Measurements from ENCODE around the gene ONECUT3.

The ONECUT3 gene

DNA sequence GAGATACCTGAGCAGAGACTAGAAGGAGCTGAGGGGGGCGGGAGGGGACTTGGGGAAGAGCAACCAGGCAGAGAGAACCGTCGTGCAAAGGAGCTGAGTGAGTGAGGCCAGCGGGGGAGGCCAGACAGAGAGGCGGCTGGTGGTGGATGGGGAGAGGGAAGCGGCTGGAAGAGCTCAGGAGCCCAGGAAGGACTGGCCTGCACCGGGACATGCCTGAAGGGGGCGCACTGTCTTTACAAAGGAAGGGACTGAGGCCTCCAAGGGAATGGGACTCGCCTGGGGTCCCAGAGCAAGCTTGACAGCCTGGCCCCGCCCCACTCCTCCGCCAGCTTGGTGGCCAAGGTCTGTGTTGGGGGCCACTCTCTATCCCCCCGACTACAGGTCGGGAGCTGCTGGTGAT, 14.9 kb downstream of the ONECUT3 start:
- Histone ChIP-seq H3K27ac (replicated peaks) (no peak overlapping the region), H3K27me3 (ENCODE audit: insufficient read depth, poor library complexity, severe bottlenecking) (peaks cover 58% of the 10 kb centered on the region), H3K4me3 (replicated peaks; ENCODE audit: insufficient read depth, low read length) (no peak overlapping the region)
- DNase-seq (ENCODE audit: low read depth in 1 of 2, low spot score in 1 of 2), result peak in 1 of 2 experiments; percentile 18
- TF ChIP-seq, protein P1, sequence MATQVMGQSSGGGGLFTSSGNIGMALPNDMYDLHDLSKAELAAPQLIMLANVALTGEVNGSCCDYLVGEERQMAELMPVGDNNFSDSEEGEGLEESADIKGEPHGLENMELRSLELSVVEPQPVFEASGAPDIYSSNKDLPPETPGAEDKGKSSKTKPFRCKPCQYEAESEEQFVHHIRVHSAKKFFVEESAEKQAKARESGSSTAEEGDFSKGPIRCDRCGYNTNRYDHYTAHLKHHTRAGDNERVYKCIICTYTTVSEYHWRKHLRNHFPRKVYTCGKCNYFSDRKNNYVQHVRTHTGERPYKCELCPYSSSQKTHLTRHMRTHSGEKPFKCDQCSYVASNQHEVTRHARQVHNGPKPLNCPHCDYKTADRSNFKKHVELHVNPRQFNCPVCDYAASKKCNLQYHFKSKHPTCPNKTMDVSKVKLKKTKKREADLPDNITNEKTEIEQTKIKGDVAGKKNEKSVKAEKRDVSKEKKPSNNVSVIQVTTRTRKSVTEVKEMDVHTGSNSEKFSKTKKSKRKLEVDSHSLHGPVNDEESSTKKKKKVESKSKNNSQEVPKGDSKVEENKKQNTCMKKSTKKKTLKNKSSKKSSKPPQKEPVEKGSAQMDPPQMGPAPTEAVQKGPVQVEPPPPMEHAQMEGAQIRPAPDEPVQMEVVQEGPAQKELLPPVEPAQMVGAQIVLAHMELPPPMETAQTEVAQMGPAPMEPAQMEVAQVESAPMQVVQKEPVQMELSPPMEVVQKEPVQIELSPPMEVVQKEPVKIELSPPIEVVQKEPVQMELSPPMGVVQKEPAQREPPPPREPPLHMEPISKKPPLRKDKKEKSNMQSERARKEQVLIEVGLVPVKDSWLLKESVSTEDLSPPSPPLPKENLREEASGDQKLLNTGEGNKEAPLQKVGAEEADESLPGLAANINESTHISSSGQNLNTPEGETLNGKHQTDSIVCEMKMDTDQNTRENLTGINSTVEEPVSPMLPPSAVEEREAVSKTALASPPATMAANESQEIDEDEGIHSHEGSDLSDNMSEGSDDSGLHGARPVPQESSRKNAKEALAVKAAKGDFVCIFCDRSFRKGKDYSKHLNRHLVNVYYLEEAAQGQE (IDR thresholded peaks at IDR 0.05; ENCODE audit: insufficient replicate concordance, low read depth), result no peak
- no peak for TF ChIP-seq SPI1 (IDR thresholded peaks at IDR 0.05; ENCODE audit: borderline replicate concordance, low read depth)
- TF ChIP-seq, protein P2, sequence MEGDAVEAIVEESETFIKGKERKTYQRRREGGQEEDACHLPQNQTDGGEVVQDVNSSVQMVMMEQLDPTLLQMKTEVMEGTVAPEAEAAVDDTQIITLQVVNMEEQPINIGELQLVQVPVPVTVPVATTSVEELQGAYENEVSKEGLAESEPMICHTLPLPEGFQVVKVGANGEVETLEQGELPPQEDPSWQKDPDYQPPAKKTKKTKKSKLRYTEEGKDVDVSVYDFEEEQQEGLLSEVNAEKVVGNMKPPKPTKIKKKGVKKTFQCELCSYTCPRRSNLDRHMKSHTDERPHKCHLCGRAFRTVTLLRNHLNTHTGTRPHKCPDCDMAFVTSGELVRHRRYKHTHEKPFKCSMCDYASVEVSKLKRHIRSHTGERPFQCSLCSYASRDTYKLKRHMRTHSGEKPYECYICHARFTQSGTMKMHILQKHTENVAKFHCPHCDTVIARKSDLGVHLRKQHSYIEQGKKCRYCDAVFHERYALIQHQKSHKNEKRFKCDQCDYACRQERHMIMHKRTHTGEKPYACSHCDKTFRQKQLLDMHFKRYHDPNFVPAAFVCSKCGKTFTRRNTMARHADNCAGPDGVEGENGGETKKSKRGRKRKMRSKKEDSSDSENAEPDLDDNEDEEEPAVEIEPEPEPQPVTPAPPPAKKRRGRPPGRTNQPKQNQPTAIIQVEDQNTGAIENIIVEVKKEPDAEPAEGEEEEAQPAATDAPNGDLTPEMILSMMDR (IDR thresholded peaks at IDR 0.05; ENCODE audit: insufficient read depth, low read length), result no peak

DNA sequence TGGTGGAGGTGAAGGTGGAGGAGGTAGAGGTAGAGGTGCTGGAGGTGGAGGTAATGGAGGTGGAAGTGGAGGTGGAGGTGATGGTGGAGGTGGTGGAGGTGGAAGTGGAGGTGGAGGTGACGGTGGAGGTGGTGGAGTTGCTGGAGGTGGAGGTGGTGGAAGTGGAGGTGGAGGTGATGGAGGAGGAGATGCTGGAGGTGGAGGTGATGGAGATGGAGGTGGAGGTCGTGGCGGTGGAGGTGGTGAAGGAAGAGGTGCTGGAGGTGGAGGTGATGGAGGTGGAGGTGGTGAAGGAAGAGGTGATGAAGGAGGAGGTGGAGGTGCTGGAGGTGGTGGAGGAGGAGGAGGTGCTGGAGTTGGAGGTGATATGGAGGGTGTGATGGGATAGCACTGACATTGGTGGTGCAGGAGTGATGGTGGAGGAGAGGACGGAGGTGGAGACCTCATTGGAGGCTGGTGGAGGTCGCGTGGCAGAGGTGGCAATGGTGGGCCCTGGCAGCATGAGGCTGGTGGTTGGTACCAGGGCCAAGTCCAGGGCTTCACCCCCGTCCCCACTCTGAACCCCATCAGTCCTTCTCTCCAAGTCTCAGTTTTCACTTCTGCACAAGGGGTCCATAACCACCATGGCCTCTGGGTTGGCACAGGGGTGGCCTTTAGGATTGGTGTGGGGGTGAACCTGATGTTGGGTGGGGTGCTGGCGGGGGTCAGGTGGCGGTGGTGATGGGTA, 15.8 kb downstream of the ONECUT3 start:
- Histone ChIP-seq H3K27ac (replicated peaks) (no peak overlapping the region), H3K27me3 (ENCODE audit: insufficient read depth, poor library complexity, severe bottlenecking) (peaks cover 56% of the 10 kb centered on the region), H3K4me3 (replicated peaks; ENCODE audit: insufficient read depth, low read length) (no peak overlapping the region)
- no peak for DNase-seq (ENCODE audit: low read depth in 1 of 2, low spot score in 1 of 2)
- TF ChIP-seq, protein P2 (IDR thresholded peaks at IDR 0.05; ENCODE audit: insufficient read depth, low read length), result no peak

DNA sequence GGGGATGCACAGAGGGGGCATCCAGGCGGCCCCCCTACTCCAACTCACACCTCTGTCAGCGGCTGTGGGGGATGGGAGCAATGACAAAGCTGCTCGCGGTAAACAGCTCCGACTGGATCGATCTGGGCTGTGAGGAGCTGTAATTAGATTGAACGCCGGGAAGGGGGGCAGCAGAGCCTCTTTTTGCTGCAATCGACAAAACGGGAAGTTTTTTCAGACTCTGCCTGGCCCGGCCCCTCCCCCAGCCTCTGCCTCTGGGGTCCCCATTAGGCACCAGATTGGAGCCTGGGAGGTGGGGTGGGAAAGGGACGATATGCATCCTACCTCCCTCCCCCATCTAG, 16.3 kb downstream of the ONECUT3 start:
- H3K4me3 ChIP-seq (replicated peaks; ENCODE audit: insufficient read depth, low read length), result no peak overlapping the region
- DNase-seq (ENCODE audit: low read depth in 1 of 2, low spot score in 1 of 2), result no peak
- no peak overlapping the region for H3K27ac ChIP-seq (replicated peaks)
- no peak for TF ChIP-seq GABPA (IDR thresholded peaks at IDR 0.05; ENCODE audit: low read depth)
- TF ChIP-seq, protein P1 (IDR thresholded peaks at IDR 0.05; ENCODE audit: insufficient replicate concordance, low read depth), result no peak
- no peak for TF ChIP-seq POLR2AphosphoS5 (IDR thresholded peaks at IDR 0.05; ENCODE audit: low read depth)
- TF ChIP-seq, protein P2 (IDR thresholded peaks at IDR 0.05; ENCODE audit: insufficient read depth, low read length), result no peak
- TF ChIP-seq SPI1 (IDR thresholded peaks at IDR 0.05; ENCODE audit: borderline replicate concordance, low read depth), result no peak
- H3K27me3 ChIP-seq (ENCODE audit: insufficient read depth, poor library complexity, severe bottlenecking), result peaks cover 52% of the 10 kb centered on the region
